Breast epithelium (tissue), 3 donors: ENCODE results near the gene CEACAM8.

Source experiments
- CTCF ChIP-seq, 3 donors: fragments of 450-650 bp; IDR thresholded peaks; one replicate each; pipeline ENCODE4 v1.5.1; 2016 to 2017; ENCODE audit warnings: antibody characterized with exemption in 3 of 3, mild to moderate bottlenecking in 3 of 3, moderate library complexity in 3 of 3
- POLR2A ChIP-seq: fragments of 450-650 bp; IDR thresholded peaks from one replicate; pipeline ENCODE4 v1.6.1; 2016; ENCODE audit warnings: antibody characterized with exemption, mild to moderate bottlenecking, moderate library complexity
- POLR2AphosphoS5 ChIP-seq, 3 donors: sonication (generic); formaldehyde crosslinking; IDR thresholded peaks; one replicate each; pipeline ENCODE4 v1.6.1; 2017; ENCODE audit warnings: antibody characterized with exemption in 3 of 3

- TF ChIP-seq POLR2AphosphoS5 (IDR thresholded peaks at IDR 0.05) (no peak), CTCF (IDR thresholded peaks at IDR 0.05) (no peak), POLR2A (no peak)
These were observed 47.8 kb downstream of the CEACAM8 start for GRCh38 chr19:42546831-42547500.
